Mononuclear cell (primary cell): Measurements from ENCODE around the gene ABAT. TPM values are rescaled to one million over a fixed set of nuclear protein-coding genes. Genes with fewer than 3 reads are reported as not detected.

Source experiments
- H3K27me3 ChIP-seq: 2 replicates; pipeline ENCODE4 v1.6.0; 2011; ENCODE audit warnings: low read length, control low read depth; ENCODE audit not compliant: insufficient read depth
- H3K4me1 ChIP-seq: 2 replicates; pipeline ENCODE4 v1.5.1; 2011; ENCODE audit warnings: mild to moderate bottlenecking, low read length, control low read depth; ENCODE audit not compliant: insufficient read depth
- H3K4me3 ChIP-seq: 2 replicates; pipeline ENCODE4 v1.5.1; 2011; ENCODE audit warnings: mild to moderate bottlenecking, low read length, moderate library complexity
- H3K9me3 ChIP-seq: 2 replicates; pipeline ENCODE4 v1.5.1; 2011; ENCODE audit warnings: low read depth, mild to moderate bottlenecking, control low read depth, low read length
- total RNA-seq: library from RNA; depleted of rRNA; stranded (reverse); fragments of >200 nt; gene quantifications from one replicate; pipeline ENCODE4 v1.2.3, GENCODE V29; 2012

ABAT gene
- total RNA-seq, 1 donor = 2.5 TPM

DNA sequence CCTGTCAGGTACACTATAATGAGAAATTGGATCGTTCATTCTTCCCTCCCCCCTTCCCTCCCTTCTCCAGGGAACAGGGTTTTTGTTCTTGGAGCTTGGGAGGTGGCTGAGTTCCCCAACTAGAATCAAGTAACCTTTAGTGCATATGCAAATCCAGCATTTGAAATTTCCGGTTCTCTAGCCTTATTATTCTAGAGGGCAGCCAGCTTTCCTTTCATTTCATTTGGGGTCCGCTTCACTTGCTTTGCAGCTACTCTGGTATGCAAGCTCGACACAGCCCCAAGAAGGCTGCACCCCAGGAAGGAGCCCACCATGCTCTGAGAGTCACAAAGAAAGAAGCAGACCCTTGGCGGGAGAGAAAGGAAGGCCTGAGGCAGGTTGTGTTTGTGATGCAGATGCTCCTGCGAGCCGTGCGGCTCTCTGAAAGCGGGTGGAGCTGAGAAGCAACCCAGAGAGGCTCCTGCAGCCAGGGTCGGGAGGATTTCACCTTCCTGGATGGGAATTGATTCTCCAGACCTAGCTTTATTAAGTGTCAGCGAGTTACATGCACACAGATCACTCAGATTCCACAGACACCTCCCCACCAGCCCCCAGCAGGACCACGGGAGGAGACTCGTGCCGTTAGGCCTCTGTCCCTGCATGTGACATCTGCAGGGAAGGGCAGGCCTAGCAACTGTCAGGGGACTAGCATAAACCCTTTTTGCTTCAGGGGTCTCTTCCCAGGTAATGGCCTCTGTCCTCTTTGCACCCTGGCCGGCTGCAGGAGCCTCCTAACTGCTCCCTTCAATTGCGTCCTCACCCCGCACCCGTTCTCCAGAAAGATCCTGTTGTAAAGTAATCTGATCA is 157.7 kb downstream of the ABAT start:
- Histone ChIP-seq H3K9me3 (no peaks in the 10 kb centered on the region), H3K4me3 (no peak overlapping the region), H3K4me1 (peaks cover 3% of the 10 kb centered on the region), H3K27me3 (no peaks in the 10 kb centered on the region)

DNA sequence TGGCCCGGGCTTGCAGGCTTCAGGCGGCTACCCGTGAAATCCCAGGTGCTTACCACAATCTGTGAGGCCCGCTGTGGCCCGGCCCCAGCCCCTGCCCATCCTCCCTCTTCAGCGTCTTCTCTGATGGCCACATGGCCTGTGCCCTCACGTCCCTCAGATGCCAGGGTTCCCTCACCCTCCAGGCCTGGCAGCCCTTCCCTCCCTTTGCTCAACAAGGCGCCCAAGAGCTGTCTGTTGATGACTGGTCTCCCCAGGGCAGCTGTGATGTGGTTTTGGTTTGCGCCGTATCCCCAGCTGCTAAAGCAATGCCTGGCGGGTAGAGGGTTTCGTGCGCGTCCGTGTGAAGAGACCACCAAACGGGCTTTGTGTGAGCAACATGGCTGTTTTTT is 158.3 kb downstream of the ABAT start:
- no peaks in the 10 kb centered on the region for H3K9me3 ChIP-seq
- H3K4me3 ChIP-seq = no peak overlapping the region
- no peaks in the 10 kb centered on the region for H3K27me3 ChIP-seq
- peaks cover 3% of the 10 kb centered on the region for H3K4me1 ChIP-seq

Other genes starting within 250 kb of the ABAT start
- gene TMEM114, start 84.1 kb upstream of the ABAT start, total RNA-seq = not detected
- gene METTL22, start 52.9 kb upstream of the ABAT start, total RNA-seq = 19.6 TPM
- 1.3 TPM for gene TMEM186, start 123.0 kb downstream of the ABAT start, total RNA-seq
- 19.7 TPM for gene PMM2, start 123.2 kb downstream of the ABAT start, total RNA-seq
- gene CARHSP1, start 194.4 kb downstream of the ABAT start, total RNA-seq = 22.4 TPM
- gene LITAFD, start 207.7 kb downstream of the ABAT start, total RNA-seq = not detected